ENCODE measurements around the gene GAMT.

- TF ChIP-seq POLR2A (IDR thresholded peaks at IDR 0.05; ENCODE audit: low read length) (no peak), GATA1 (IDR thresholded peaks at IDR 0.05; ENCODE audit: low read depth, low read length) (no peak)
Measured at GRCh38 chr19:1366296-1366695, 35.0 kb downstream of the GAMT start.

All from erythroblast (primary cell).